ENCODE results near the gene EIF4E2.
"Not testable (repeated sequence)": the region's sequence is repeated elsewhere in the genome, so short reads cannot be mapped to it uniquely, and the experiment has no call there.

Gene EIF4E2

GRCh38 chr2:232568161-232568560, 17.7 kb downstream of the EIF4E2 start:
- no peak for DNase-seq (ENCODE audit: low read depth in 3 of 3)

DNA sequence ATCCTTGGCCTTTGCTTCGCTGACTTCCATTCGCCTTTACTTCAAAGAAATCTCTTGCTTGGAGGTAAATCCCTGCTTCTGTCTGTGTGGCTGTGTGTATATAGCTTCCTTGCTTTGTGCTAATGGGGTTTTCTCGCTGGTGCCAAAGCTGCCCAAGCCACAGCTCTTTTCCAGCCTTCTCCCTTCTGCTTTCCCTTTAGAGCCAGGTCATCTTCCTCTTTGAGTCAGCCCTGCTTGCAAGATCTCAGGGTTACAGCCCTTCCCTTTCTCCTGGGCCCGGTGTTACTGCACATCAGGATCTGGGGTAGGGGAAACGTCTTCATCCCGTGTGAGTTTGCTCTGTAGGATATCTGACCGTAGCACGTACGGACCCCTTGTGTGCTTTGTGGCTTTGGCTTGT, 19.1 kb downstream of the EIF4E2 start:
- DNase-seq (ENCODE audit: low read depth in 3 of 3): no peak

DNA sequence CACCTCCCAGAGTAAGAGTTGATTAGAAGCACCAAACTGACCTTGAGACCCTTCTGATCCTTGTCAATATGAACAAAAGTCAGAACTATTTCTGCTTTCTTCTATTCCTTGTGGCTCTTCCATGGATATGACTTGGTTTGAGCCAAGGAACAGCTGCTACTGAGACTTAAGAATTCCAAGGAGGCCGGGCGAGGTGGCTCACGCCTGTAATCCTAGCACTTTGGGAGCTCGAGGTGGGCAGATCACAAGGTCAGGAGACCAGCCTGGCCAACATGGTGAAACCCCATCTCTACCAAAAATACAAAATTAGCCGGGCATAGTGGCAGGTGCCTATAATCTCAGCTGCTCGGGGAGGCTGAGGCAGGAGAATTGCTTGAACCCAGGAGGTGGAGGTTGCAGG, 20.0 kb downstream of the EIF4E2 start:
- DNase-seq (ENCODE audit: low read depth in 3 of 3): not testable (repeated sequence)

- no peak for DNase-seq (ENCODE audit: low read depth in 3 of 3)
Observed at GRCh38 chr2:232571026-232571474, 20.6 kb downstream of the EIF4E2 start.

GRCh38 chr2:232573042-232573441, 22.6 kb downstream of the EIF4E2 start:
- no peak for DNase-seq (ENCODE audit: low read depth in 3 of 3)

GRCh38 chr2:232573771-232574435, 23.4 kb downstream of the EIF4E2 start:
- no peak for DNase-seq (ENCODE audit: low read depth in 3 of 3)

- no peak for DNase-seq (ENCODE audit: low read depth in 3 of 3)
Observed at GRCh38 chr2:232574674-232575403, 24.4 kb downstream of the EIF4E2 start.

DNA sequence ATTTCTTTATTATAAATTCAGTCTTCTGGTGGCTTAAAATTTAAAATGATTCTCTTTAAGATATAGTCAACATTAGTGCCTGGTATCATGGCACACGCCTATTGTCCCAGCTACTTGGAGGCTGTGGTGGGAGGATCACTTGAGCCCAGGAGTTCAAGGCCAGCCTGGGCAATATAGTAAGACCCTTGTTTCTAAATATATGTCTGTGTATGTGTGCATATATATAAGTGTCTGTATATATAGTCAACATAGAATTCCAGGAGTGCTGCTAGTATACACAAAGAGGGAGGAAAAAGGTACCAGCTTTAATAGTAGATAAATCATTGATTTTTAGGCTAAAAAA, 24.9 kb downstream of the EIF4E2 start:
- DNase-seq (ENCODE audit: low read depth in 3 of 3): no peak

DNA sequence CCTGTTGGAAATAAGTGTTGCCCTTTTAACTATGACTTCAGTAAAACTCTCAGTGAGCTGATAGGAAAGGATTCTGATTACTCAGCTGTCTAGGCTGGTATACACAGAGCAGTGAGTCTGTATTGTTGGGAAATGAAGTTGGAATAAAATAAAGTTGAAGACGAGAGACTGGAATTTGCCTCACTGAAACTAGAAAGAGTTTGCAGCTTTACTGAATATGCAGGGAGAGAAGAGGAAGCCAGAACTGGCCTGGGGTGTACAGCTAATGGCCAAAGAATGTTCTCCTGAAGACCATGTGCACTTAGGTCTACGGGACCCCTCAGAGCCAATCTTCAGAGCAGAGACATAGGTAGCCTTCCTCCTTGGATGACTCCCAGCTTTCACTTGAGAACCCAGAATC, 26.5 kb downstream of the EIF4E2 start:
- no peak for DNase-seq (ENCODE audit: low read depth in 3 of 3)

GRCh38 chr2:232577841-232578240, 27.4 kb downstream of the EIF4E2 start:
- DNase-seq (ENCODE audit: low read depth in 3 of 3): no peak

DNA sequence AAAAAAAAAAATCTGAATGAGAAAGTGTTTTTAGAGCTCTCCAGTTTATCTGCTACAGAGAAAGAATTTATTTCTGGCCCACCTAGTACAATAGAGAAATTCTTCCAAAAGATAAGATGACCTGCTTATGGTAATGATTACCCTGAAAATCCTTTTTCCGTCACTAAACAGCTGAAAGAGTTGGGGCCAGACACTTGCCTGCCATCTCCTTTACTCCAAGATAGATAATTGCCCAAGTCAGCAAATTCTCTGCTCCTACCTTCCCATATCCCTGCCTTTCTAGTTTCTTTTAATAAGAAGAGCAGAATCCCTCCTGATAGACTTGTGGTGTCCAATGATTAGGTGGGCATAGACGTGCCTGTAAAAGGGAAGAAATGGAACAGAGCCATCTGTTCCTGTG, 28.1 kb downstream of the EIF4E2 start:
- DNase-seq (ENCODE audit: low read depth in 3 of 3): no peak

DNA sequence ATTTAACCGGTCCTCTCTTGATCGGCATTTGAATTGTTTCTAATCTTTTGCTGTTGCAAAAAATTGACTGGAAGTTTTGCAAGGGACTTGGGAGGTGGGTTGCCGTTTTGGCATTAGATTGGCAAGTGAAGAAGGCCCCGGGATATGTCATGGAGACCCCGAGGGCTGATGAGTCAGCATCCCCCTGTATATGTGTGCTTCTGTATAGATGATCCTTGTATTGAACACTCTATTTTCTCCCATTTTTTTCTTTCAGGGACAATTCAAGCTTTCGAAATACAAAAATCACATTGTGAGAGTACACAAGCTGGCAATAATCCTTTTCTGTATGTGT, 30.1 kb downstream of the EIF4E2 start:
- DNase-seq (ENCODE audit: low read depth in 3 of 3): no peak

DNA sequence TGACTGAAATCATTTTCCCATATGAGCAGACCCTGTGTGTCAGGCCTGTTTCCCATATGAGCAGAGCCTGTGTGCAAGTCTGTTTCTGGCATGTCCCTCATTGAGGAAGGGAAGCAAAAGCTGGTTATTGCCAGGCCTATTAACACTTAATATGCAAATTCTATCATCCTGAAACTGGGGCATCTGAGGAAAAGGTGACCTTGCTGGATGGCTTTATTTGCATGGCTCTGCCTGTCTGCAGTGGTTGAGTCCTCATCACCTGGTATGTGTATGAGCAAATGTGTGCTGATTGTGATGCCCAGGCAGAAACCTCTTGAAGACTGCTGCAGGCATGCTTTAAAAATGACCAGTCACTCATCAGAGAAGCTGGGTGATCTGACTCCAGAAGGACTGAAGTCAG, 31.2 kb downstream of the EIF4E2 start:
- DNase-seq (ENCODE audit: low read depth in 3 of 3): no peak

- DNase-seq (ENCODE audit: low read depth in 3 of 3): no peak
Observed at GRCh38 chr2:232584238-232584637, 33.7 kb downstream of the EIF4E2 start.

DNA sequence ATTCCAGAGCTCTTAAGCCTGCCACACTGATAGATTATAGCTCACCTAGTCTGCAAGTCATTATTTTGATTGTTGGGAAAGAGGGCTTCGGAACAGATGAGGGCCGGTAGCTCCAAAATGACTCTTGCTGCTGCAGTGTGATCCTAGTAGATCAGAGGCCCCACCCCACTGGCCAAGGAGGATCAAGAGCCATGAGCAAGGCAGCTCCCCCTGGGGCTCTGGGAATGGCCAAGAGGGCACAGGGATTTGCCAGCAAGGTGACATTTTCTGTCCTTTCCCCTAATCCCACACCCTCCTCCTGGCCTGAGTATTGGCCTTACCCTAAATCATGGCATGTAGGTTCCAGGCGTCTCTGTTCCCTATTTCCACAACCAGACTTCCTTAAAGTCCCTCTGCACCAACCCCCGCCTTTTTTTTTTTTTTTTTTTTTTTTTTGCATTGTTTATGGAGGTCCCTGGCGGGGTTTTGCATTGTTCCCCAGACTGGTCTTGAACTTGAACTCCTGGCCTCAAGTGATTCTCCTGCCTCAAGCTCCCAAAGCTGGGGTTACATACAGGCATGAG, 36.5 kb downstream of the EIF4E2 start:
- no peak for DNase-seq (ENCODE audit: low read depth in 3 of 3)

GRCh38 chr2:232587512-232587911, 37.0 kb downstream of the EIF4E2 start:
- no peak for DNase-seq (ENCODE audit: low read depth in 3 of 3)

DNA sequence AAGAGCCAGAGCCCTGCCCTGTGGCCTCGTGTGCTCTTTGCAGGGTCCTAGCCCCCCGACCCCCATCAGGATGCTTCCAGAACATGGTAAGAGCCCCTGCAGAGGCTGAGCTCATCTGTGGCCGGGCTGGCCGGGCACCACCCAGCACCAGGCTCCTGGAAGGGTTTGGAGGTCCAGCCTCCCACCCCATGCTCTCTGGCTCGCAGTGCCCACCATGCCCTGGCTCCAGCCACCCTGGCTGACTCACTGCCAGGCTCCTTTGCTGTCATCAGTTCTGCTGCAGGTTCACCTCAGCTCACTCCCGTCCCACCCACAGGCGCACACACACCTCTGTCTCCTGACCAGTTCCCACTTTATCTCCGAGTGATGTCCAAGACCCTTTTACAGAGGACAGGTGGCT, 37.5 kb downstream of the EIF4E2 start:
- DNase-seq (ENCODE audit: low read depth in 3 of 3): no peak

DNA sequence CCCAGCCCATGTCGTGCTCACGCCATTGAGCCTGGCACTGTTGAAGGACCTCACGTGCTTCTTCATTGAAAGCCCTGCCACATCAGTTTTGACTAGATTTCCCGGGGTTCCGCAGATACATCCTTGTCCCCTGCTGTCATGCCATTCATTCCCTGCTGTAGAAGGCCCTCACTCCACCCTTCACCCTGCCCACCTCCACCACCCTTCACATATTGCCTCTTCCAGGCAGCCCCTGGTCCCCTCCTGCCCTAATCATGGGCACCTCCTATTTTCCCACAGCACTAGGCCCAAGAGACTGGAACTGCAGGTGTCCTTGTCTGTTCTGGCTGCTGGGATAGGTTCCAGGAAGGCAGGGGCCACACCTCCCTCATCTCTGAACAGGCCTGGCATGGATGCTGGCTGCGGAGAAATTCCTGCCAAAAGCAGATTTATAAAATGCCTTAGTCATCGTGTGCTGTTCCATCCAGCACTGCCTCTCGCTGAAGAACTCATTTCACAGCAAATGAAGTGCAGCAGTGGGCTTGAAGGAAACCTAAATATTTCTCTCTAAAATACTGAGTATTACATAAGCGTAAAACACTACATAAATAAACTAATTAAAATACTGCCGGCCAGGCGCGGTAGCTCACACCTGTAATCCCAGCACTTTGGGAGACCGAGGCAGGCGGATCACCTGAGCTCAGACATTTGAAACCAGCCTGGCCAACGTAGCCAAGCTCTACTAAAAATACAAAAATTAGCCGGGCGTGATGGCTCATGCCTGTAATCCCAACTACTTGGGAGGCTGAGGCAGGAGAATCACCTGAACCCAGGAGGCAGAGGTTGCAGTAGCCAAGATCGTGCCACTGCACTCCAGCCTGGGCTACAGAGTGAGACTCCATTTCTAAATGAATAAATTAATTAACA, 38.4 kb downstream of the EIF4E2 start:
- no peak for DNase-seq (ENCODE audit: low read depth in 3 of 3)

GRCh38 chr2:232592772-232593395, 42.4 kb downstream of the EIF4E2 start:
- DNase-seq (ENCODE audit: low read depth in 3 of 3): no peak

GRCh38 chr2:232593982-232594381, 43.5 kb downstream of the EIF4E2 start:
- no peak for DNase-seq (ENCODE audit: low read depth in 3 of 3)

- DNase-seq (ENCODE audit: low read depth in 3 of 3): no peak
Observed at GRCh38 chr2:232597362-232598079, 47.0 kb downstream of the EIF4E2 start.

All from stimulated activated CD4-positive, alpha-beta T cell treated with anti-CD3 and anti-CD28 coated beads, TNF-alpha, amount 100 ng/mL, for 48 hours (primary cell).